HCT116 (cell line): ENCODE measurements around the gene BOLA3. TPM values are rescaled to one million over a fixed set of nuclear protein-coding genes. Genes with fewer than 3 reads are reported as not detected.

ENCODE experiments used
- ATAC-seq: fragments of 200-7000 bp; cut with Tn5 transposase; 2 replicates; pipeline ENCODE4 v1.9.1; 2020; ENCODE audit warnings: mild to moderate bottlenecking, moderate library complexity
- BruUV-seq: library from RNA; stranded (reverse); fragments of 400-500 nt; replicated peaks from 2 replicates; lab custom pipeline; 2021; lab: Mats Ljungman, UMichigan
- CTCF ChIA-PET: fragments of 300-600 bp; sonication (Branson Sonifier 250); formaldehyde crosslinking; loops from one replicate; lab custom pipeline; 2021; ENCODE audit warnings: antibody characterized with exemption; lab: Charles Lee
- POLR2A ChIA-PET: fragments of 300-600, 350-600 bp; sonication (Branson Sonifier 250); formaldehyde crosslinking; loops from one replicate; lab custom pipeline; 2021; ENCODE audit warnings: antibody characterized with exemption; lab: Charles Lee
- RAD21 ChIA-PET, 2 experiments: fragments of 300-600 bp; sonication (Branson Sonifier 250); formaldehyde crosslinking; loops; one replicate each; lab custom pipeline; 2023; ENCODE audit warnings: low total read pairs in 2 of 2; ENCODE audit not compliant: uncharacterized antibody in 2 of 2, unreplicated experiment in 2 of 2, low non-redundant PET in 1 of 2; lab: Charles Lee
- DNase-seq: peaks from one replicate; pipeline ENCODE4 v3.0.0-alpha.2; 2010; ENCODE audit warnings: low read depth, low spot score
- H2AFZ ChIP-seq: fragments of 200-600 bp; shearing (Covaris generic), sonication (generic); 2 replicates; pipeline ENCODE4 v1.6.1; 2017; ENCODE audit warnings: low read depth, mixed run types, mixed read lengths, antibody characterized with exemption, low read length; ENCODE audit not compliant: poor library complexity, severe bottlenecking
- H3K27ac ChIP-seq: 2 replicates; pipeline ENCODE4 v1.5.1; 2012; ENCODE audit warnings: low read depth, low read length
- H3K27me3 ChIP-seq: fragments of 200-600 bp; sonication (generic); 2 replicates; pipeline ENCODE4 v1.6.1; 2016; ENCODE audit warnings: mixed run types, low read length, mixed read lengths; ENCODE audit not compliant: insufficient read depth
- H3K36me3 ChIP-seq, 2 experiments: fragments of 200-500 bp in 1 of 2; fragments of 200-600 bp in 1 of 2; sonication (Bioruptor generic) in 1 of 2; sonication (generic) in 1 of 2; 2 replicates each; pipeline versions ENCODE4 v1.5.1 to v1.6.1; 2014 to 2016; ENCODE audit warnings: low read length in 2 of 2, inconsistent platforms in 1 of 2, mixed read lengths in 1 of 2, mixed run types in 1 of 2; ENCODE audit not compliant: insufficient read depth in 2 of 2, control insufficient read depth in 1 of 2
- H3K4me1 ChIP-seq, 2 experiments: fragments of 200-600 bp in 1 of 2; sonication (generic) in 1 of 2; 2 replicates each; pipeline versions ENCODE4 v1.5.1 to v1.6.1; 2012 to 2017; ENCODE audit warnings: low read length in 2 of 2, inconsistent platforms in 1 of 2, mild to moderate bottlenecking in 1 of 2, mixed read lengths in 1 of 2, mixed run types in 1 of 2, moderate library complexity in 1 of 2; ENCODE audit not compliant: insufficient read depth in 2 of 2, control insufficient read depth in 1 of 2
- H3K4me2 ChIP-seq: fragments of 200-600 bp; sonication (generic); 2 replicates; pipeline ENCODE4 v1.6.1; 2017; ENCODE audit warnings: mixed run types, low read length, mixed read lengths
- H3K4me3 ChIP-seq, 2 experiments: fragments of 200-600 bp in 1 of 2; sonication (generic) in 1 of 2; replicated peaks in 1 of 2; 2 replicates each; pipeline ENCODE4 v1.5.1; 2011 to 2016; ENCODE audit warnings: low read length in 2 of 2, control low read depth in 1 of 2, low read depth in 1 of 2, mild to moderate bottlenecking in 1 of 2, mixed read lengths in 1 of 2, mixed run types in 1 of 2
- H3K79me2 ChIP-seq: fragments of 200-600 bp; sonication (generic); 2 replicates; pipeline ENCODE4 v1.6.1; 2017; ENCODE audit warnings: mild to moderate bottlenecking, mixed run types, low read length, moderate library complexity, mixed read lengths; ENCODE audit not compliant: insufficient read depth
- H3K9ac ChIP-seq: fragments of 200-600 bp; sonication (generic); 2 replicates; pipeline ENCODE4 v1.6.1; 2016; ENCODE audit warnings: low read length, mixed read lengths
- H3K9me2 ChIP-seq: fragments of 200-600 bp; sonication (generic), shearing (Covaris generic); 2 replicates; pipeline ENCODE4 v1.6.1; 2017; ENCODE audit warnings: mixed run types, mild to moderate bottlenecking, moderate library complexity; ENCODE audit not compliant: insufficient read depth
- H3K9me3 ChIP-seq, 2 experiments: fragments of 200-500 bp in 1 of 2; fragments of 200-600 bp in 1 of 2; sonication (Bioruptor generic) in 1 of 2; sonication (generic) in 1 of 2; 2 replicates each; pipeline ENCODE4 v1.6.1; 2014 to 2017; ENCODE audit warnings: low read length in 2 of 2, mixed read lengths in 2 of 2, inconsistent platforms in 1 of 2, low read depth in 1 of 2, mild to moderate bottlenecking in 1 of 2, mixed run types in 1 of 2, moderate library complexity in 1 of 2; ENCODE audit not compliant: control insufficient read depth in 1 of 2, insufficient read depth in 1 of 2
- H4K20me1 ChIP-seq: fragments of 200-600 bp; sonication (generic), shearing (Covaris generic); 2 replicates; pipeline ENCODE4 v1.6.1; 2017; ENCODE audit warnings: mixed run types, mild to moderate bottlenecking, moderate library complexity; ENCODE audit not compliant: insufficient read depth
- CTCF ChIP-seq, 3 experiments: fragments of 200-600 bp in 1 of 3; sonication (generic) in 1 of 3; IDR thresholded peaks in 2 of 3; conservative IDR thresholded peaks in 1 of 3; 2 replicates each; pipeline ENCODE4 v1.5.1; 2012 to 2017; ENCODE audit warnings: low read depth in 2 of 3, low read length in 2 of 3, antibody characterized with exemption in 1 of 3, borderline replicate concordance in 1 of 3, control low read depth in 1 of 3, mild to moderate bottlenecking in 1 of 3, mixed read lengths in 1 of 3, mixed run types in 1 of 3, moderate library complexity in 1 of 3; ENCODE audit not compliant: insufficient read depth in 1 of 3
- EZH2phosphoT487 ChIP-seq: fragments of 200-600 bp; IDR thresholded peaks from 2 replicates; pipeline ENCODE4 v1.6.1; 2018; ENCODE audit warnings: antibody characterized with exemption, borderline replicate concordance
- MAX ChIP-seq: IDR thresholded peaks from 2 replicates; pipeline ENCODE4 v1.6.1; 2012
- POLR2A ChIP-seq: IDR thresholded peaks from 2 replicates; pipeline ENCODE4 v1.7.0; 2011; ENCODE audit warnings: borderline replicate concordance; ENCODE audit not compliant: insufficient read depth, insufficient read length; ENCODE audit errors: extremely low read depth
- SIN3A ChIP-seq: IDR thresholded peaks from 2 replicates; pipeline ENCODE4 v1.6.1; 2012; ENCODE audit warnings: low read depth
- SP1 ChIP-seq: IDR thresholded peaks from 2 replicates; pipeline ENCODE4 v1.6.1; 2012; ENCODE audit warnings: low read depth
- TCF7L2 ChIP-seq: IDR thresholded peaks from 2 replicates; pipeline ENCODE4 v1.7.0; 2011; ENCODE audit warnings: borderline replicate concordance, inconsistent platforms; ENCODE audit not compliant: insufficient read depth, insufficient read length; ENCODE audit errors: extremely low read depth
- intact Hi-C: fragments of 100-400 bp; cut with micrococcal nuclease; formaldehyde crosslinking; loops from 2 replicates; pipeline ENCODE4 v1.10.0; 2022
- total RNA-seq: library from RNA; stranded (reverse); gene quantifications from one replicate; pipeline ENCODE4 v1.2.1, GENCODE V29; 2021; ENCODE audit not compliant: unreplicated experiment
- TF ChIP-seq, protein P1 (sequence below): IDR thresholded peaks from 2 replicates; pipeline ENCODE4 v1.6.1; 2012

The BOLA3 gene
- total RNA-seq, 1 experiment from 2014 or later, result 62.9 TPM

GRCh38 chr2:74131901-74132300 lies 15.8 kb downstream of the BOLA3 start (continued):
- TF ChIP-seq TCF7L2 (no peak), MAX (no peak), EZH2phosphoT487 (no peak)

DNA sequence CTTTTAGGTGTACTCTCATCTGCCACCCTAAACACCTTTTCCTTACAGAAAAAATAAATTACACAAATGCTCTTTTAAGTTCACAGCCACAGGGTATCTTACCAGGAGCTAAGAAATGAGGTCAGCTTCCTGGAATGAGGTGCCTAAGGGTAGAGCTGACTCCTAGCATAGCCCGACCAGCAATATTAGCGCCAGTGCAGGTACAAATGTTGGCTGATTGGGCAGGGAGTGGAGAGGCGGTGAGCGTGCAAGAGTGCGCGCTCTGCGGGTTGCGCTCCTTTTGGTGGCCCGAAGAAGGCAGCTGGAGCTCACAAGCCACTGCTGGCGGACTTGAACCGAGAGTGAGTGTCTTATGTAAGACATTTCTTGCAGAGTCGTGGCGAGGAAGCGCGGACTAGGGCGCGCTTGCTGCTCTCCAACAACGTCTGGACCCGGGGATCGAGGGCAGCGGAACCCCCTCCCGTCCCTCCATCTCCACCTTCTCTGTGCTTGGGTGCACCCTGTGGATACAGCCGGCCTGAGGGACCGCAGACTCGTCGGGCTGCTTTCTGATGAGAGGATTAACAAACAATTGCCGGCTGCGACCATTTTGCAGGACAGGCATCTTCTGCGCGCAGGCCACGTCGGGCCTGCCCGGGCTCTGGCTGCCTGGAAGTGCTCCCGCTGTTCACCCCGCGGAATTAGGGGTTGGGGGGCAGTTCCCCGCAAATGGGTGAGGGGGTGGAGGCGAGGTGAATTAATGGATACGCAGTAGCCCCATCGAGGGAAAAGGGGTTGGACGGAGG lies 17.3 kb downstream of the BOLA3 start:
- Histone ChIP-seq H4K20me1 (no peaks in the 10 kb centered on the region), H3K27me3 (no peaks in the 10 kb centered on the region), H3K4me1 (no peaks in the 10 kb centered on the region), H3K4me2 (no peak overlapping the region), H3K9me3 (no peaks in the 10 kb centered on the region), H3K27ac (no peak overlapping the region), H3K9me2 (no peaks in the 10 kb centered on the region), H3K9ac (no peak overlapping the region), H3K36me3 (no peaks in the 10 kb centered on the region; a peak in 2 of 4 replicates), H3K79me2 (no peaks in the 10 kb centered on the region), H2AFZ (no peak overlapping the region), H3K4me3 (no peak overlapping the region)
- ChIA-PET CTCF (no interaction called here), POLR2A (no interaction called here), RAD21 (no interaction called here)
- intact Hi-C loops, result no loop called here
- ATAC-seq (no peak), DNase-seq (no peak)
- TF ChIP-seq, protein P1, sequence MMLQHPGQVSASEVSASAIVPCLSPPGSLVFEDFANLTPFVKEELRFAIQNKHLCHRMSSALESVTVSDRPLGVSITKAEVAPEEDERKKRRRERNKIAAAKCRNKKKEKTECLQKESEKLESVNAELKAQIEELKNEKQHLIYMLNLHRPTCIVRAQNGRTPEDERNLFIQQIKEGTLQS, result no peak
- TF ChIP-seq SP1 (no peak), SIN3A (no peak), CTCF (IDR thresholded peaks at IDR 0.05 in 2 of 3, conservative IDR thresholded peaks at IDR 0.05 in 1 of 3; ENCODE audit: borderline replicate concordance in 1 of 3, insufficient read depth in 1 of 3, low read depth in 2 of 3, low read length in 2 of 3) (no peak), POLR2A (no peak)
- BruUV-seq, result no TSS peak
